GM12864 (cell line): ENCODE data around the gene MAPK8IP3.

Experiments used
- DNase-seq: peaks from one replicate; pipeline ENCODE4 v3.0.0-alpha.2; 2011; ENCODE audit warnings: low read depth
- H3K4me3 ChIP-seq: 2 replicates; pipeline ENCODE4 v1.5.1; 2011; ENCODE audit warnings: mild to moderate bottlenecking, low read depth, low read length, control low read depth
- TF ChIP-seq, protein P1 (sequence below): IDR thresholded peaks from 2 replicates; pipeline ENCODE4 v1.5.1; 2011; ENCODE audit warnings: low read depth, mild to moderate bottlenecking, moderate library complexity, low read length, control low read depth, inconsistent platforms; ENCODE audit errors: missing control alignments

MAPK8IP3 gene

GRCh38 chr16:1766701-1767100 is 60.7 kb downstream of the MAPK8IP3 start:
- DNase-seq = no peak
- TF ChIP-seq, protein P1, sequence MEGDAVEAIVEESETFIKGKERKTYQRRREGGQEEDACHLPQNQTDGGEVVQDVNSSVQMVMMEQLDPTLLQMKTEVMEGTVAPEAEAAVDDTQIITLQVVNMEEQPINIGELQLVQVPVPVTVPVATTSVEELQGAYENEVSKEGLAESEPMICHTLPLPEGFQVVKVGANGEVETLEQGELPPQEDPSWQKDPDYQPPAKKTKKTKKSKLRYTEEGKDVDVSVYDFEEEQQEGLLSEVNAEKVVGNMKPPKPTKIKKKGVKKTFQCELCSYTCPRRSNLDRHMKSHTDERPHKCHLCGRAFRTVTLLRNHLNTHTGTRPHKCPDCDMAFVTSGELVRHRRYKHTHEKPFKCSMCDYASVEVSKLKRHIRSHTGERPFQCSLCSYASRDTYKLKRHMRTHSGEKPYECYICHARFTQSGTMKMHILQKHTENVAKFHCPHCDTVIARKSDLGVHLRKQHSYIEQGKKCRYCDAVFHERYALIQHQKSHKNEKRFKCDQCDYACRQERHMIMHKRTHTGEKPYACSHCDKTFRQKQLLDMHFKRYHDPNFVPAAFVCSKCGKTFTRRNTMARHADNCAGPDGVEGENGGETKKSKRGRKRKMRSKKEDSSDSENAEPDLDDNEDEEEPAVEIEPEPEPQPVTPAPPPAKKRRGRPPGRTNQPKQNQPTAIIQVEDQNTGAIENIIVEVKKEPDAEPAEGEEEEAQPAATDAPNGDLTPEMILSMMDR = no peak
- no peak overlapping the region for H3K4me3 ChIP-seq

GRCh38 chr16:1767116-1767994 is 61.4 kb downstream of the MAPK8IP3 start:
- no peak for DNase-seq
- TF ChIP-seq, protein P1 = no peak
- no peak overlapping the region for H3K4me3 ChIP-seq

- DNase-seq = no peak
- TF ChIP-seq, protein P1 = no peak
- no peak overlapping the region for H3K4me3 ChIP-seq
These were observed 62.2 kb downstream of the MAPK8IP3 start for GRCh38 chr16:1768061-1768766.

- DNase-seq = no peak
- no peak overlapping the region for H3K4me3 ChIP-seq
- TF ChIP-seq, protein P1 = no peak
These were observed 62.9 kb downstream of the MAPK8IP3 start for GRCh38 chr16:1768767-1769401.

GRCh38 chr16:1769402-1770300 is 63.7 kb downstream of the MAPK8IP3 start:
- no peak overlapping the region; the same call in 1 of the 2 replicates for H3K4me3 ChIP-seq
- no peak for DNase-seq
- TF ChIP-seq, protein P1 = no peak
